Right atrium auricular region (tissue), 2 donors: Measurements from ENCODE around the gene KLHL9. TPM values are rescaled to one million over a fixed set of nuclear protein-coding genes. Genes with fewer than 3 reads are reported as not detected.
"Not testable (repeated sequence)": the region's sequence is repeated elsewhere in the genome, so short reads cannot be mapped to it uniquely, and the experiment has no call there.

Source experiments
- DNase-seq: peaks from one replicate; pipeline ENCODE4 v3.0.0-alpha.2; 2019; ENCODE audit warnings: low spot score
- H3K27ac ChIP-seq, 2 donors: fragments of 200-600 bp; sonication (generic); 1 replicate in 1 of 2; 2 replicates in 1 of 2; pipeline ENCODE4 v1.5.1; 2016 to 2019
- H3K27me3 ChIP-seq, 2 donors: fragments of 200-600 bp; sonication (generic); one replicate each; pipeline versions ENCODE4 v1.5.1 to v1.6.0; 2017 to 2019
- H3K36me3 ChIP-seq: fragments of 200-600 bp; sonication (generic); one replicate; pipeline ENCODE4 v1.5.1; 2016
- H3K4me1 ChIP-seq, 2 donors: fragments of 200-600 bp; sonication (generic); one replicate each; pipeline versions ENCODE4 v1.5.1 to v1.6.0; 2017 to 2019
- H3K4me3 ChIP-seq, 2 donors: fragments of 200-600 bp; sonication (generic); 1 replicate in 1 of 2; 2 replicates in 1 of 2; pipeline ENCODE4 v1.5.1; 2017 to 2019; ENCODE audit warnings: mild to moderate bottlenecking in 1 of 2, moderate library complexity in 1 of 2
- H3K9me3 ChIP-seq, 2 donors: fragments of 200-600 bp; sonication (generic); one replicate each; pipeline ENCODE4 v1.5.1; 2019
- CTCF ChIP-seq, 2 donors: fragments of 200-600 bp; sonication (generic); IDR thresholded peaks; one replicate each; pipeline ENCODE4 v1.5.1; 2019; ENCODE audit warnings: antibody characterized with exemption in 2 of 2
- total RNA-seq, 2 donors: library from RNA; depleted of rRNA; stranded (reverse); fragments of >200 nt; gene quantifications; one replicate each; pipeline ENCODE4 v1.1.0, GENCODE V29; 2016

Gene KLHL9
- 10 to 100 TPM; 10.7 to 10.8 TPM for total RNA-seq

- Histone ChIP-seq H3K36me3 (no peaks in the 10 kb centered on the region), H3K27ac (peak within 1 kb of the TSS; percentile 93 to 94), H3K9me3 (no peaks in the 10 kb centered on the region), H3K4me3 (peak within 1 kb of the TSS; percentile 81 to 89), H3K27me3 (no peaks in the 10 kb centered on the region), H3K4me1 (peaks cover 0 to 44% of the 10 kb centered on the region in 2 donors)
- peak in 1 of 2 donors; percentile 32 for TF ChIP-seq CTCF (IDR thresholded peaks at IDR 0.05)
- peak; percentile 90 for DNase-seq
Measured at GRCh38 chr9:21334701-21335632, at the start of gene KLHL9. Gene KLHL9 (minus strand): TSS chr9:21335404. CDS start chr9:21334859, 545 bp downstream.

- no peak for TF ChIP-seq CTCF (IDR thresholded peaks at IDR 0.05)
- DNase-seq, result no peak
- no peak overlapping the region for H3K27ac ChIP-seq
- H3K27me3 ChIP-seq, result no peaks in the 10 kb centered on the region
- H3K9me3 ChIP-seq, result no peaks in the 10 kb centered on the region
- H3K36me3 ChIP-seq, result no peaks in the 10 kb centered on the region
- H3K4me3 ChIP-seq, result no peak overlapping the region
- no peaks in the 10 kb centered on the region for H3K4me1 ChIP-seq
Measured at GRCh38 chr9:21383627-21384026, 48.4 kb upstream of the KLHL9 start.

- Histone ChIP-seq H3K36me3 (no peaks in the 10 kb centered on the region), H3K4me1 (no peaks in the 10 kb centered on the region), H3K27me3 (no peaks in the 10 kb centered on the region), H3K9me3 (no peaks in the 10 kb centered on the region), H3K4me3 (no peak overlapping the region), H3K27ac (no peak overlapping the region)
- no peak for DNase-seq
- TF ChIP-seq CTCF (IDR thresholded peaks at IDR 0.05), result no peak
Measured at GRCh38 chr9:21381448-21382339, 46.5 kb upstream of the KLHL9 start.

GRCh38 chr9:21371467-21371866 is 36.3 kb upstream of the KLHL9 start:
- not testable (repeated sequence) for H3K4me1 ChIP-seq, H3K36me3 ChIP-seq, H3K9me3 ChIP-seq, H3K4me3 ChIP-seq, DNase-seq, H3K27ac ChIP-seq, H3K27me3 ChIP-seq

- H3K4me3 ChIP-seq, result no peak within 1 kb of the TSS
- no peaks in the 10 kb centered on the region for H3K9me3 ChIP-seq
- H3K36me3 ChIP-seq, result no peaks in the 10 kb centered on the region
- no peak for DNase-seq
- H3K27ac ChIP-seq, result no peak within 1 kb of the TSS
- no peaks in the 10 kb centered on the region for H3K27me3 ChIP-seq
- no peaks in the 10 kb centered on the region for H3K4me1 ChIP-seq
- TF ChIP-seq CTCF (IDR thresholded peaks at IDR 0.05), result no peak
Measured at GRCh38 chr9:21367957-21368356, 32.8 kb upstream of the KLHL9 start, which contains the start of gene IFNA13. Gene IFNA13 (minus strand): TSS chr9:21368057. CDS start chr9:21368010, 47 bp downstream.

GRCh38 chr9:21367169-21367568 is 32.0 kb upstream of the KLHL9 start:
- not testable (repeated sequence) for H3K27ac ChIP-seq, H3K4me3 ChIP-seq, H3K36me3 ChIP-seq, DNase-seq, H3K4me1 ChIP-seq, H3K9me3 ChIP-seq, H3K27me3 ChIP-seq
